WTC11 (cell line): Measurements from ENCODE around the gene PRDM15. TPM values are rescaled to one million over a fixed set of nuclear protein-coding genes. Genes with fewer than 3 reads are reported as not detected.

Experiments used
- ATAC-seq: fragments of 200-7000 bp; cut with Tn5 transposase; 2 replicates; pipeline ENCODE4 v1.10.0; 2021; ENCODE audit warnings: mild to moderate bottlenecking, moderate library complexity
- CTCF ChIA-PET: fragments of 300-600 bp; sonication (Branson Sonifier 250); formaldehyde crosslinking; loops from one replicate; lab custom pipeline; 2021; ENCODE audit warnings: antibody characterized with exemption; lab: Charles Lee
- POLR2A ChIA-PET: fragments of 350-600 bp; sonication (Branson Sonifier 250); formaldehyde crosslinking; loops from one replicate; lab custom pipeline; 2021; ENCODE audit warnings: antibody characterized with exemption; lab: Charles Lee
- DNase-seq: peaks from one replicate; pipeline ENCODE4 v3.0.0; 2021; ENCODE audit warnings: low spot score
- H3K27ac Mint-ChIP-seq: 2 replicates; pipeline ENCODE4 v1.8.0; 2021; ENCODE audit warnings: mixed read lengths
- H3K27me3 Mint-ChIP-seq: 2 replicates; pipeline ENCODE4 v1.8.0; 2021; ENCODE audit warnings: low read depth, mild to moderate bottlenecking, moderate library complexity, mixed read lengths
- H3K36me3 Mint-ChIP-seq: 2 replicates; pipeline ENCODE4 v1.8.0; 2021; ENCODE audit warnings: mixed read lengths
- H3K4me1 Mint-ChIP-seq: 2 replicates; pipeline ENCODE4 v1.8.0; 2022; ENCODE audit warnings: mixed read lengths
- H3K4me3 Mint-ChIP-seq: 2 replicates; pipeline ENCODE4 v1.8.0; 2021; ENCODE audit warnings: mild to moderate bottlenecking, moderate library complexity, mixed read lengths
- H3K9me3 Mint-ChIP-seq: 2 replicates; pipeline ENCODE4 v1.8.0; 2021; ENCODE audit warnings: mixed read lengths
- AFF4 ChIP-seq: sonication (generic); formaldehyde crosslinking; IDR thresholded peaks from 2 replicates; pipeline ENCODE4 v1.8.1; 2023; ENCODE audit warnings: mild to moderate bottlenecking, missing genetic modification reagents, borderline replicate concordance
- ATF1 ChIP-seq: sonication (generic); formaldehyde crosslinking; IDR thresholded peaks from 2 replicates; pipeline ENCODE4 v1.8.1; 2023; ENCODE audit warnings: mild to moderate bottlenecking, moderate library complexity, missing genetic modification reagents
- CBFB ChIP-seq: sonication (generic); formaldehyde crosslinking; IDR thresholded peaks from 2 replicates; pipeline ENCODE4 v1.8.1; 2022; ENCODE audit warnings: mild to moderate bottlenecking, low read depth, missing genetic modification reagents
- ERG ChIP-seq: fragments of 250-450 bp; sonication (Bioruptor Pico); IDR thresholded peaks from 2 replicates; pipeline ENCODE4 v1.8.0; 2021; ENCODE audit warnings: mild to moderate bottlenecking
- ETV6 ChIP-seq: sonication (generic); formaldehyde crosslinking; IDR thresholded peaks from 2 replicates; pipeline ENCODE4 v1.8.1; 2022; ENCODE audit warnings: mild to moderate bottlenecking, missing genetic modification reagents
- GTF2I ChIP-seq: fragments of 250-450 bp; sonication (Bioruptor Pico); conservative IDR thresholded peaks from 2 replicates; pipeline ENCODE4 v1.4.0; 2021; ENCODE audit warnings: mild to moderate bottlenecking
- KAT7 ChIP-seq: sonication (generic); formaldehyde crosslinking; IDR thresholded peaks from 2 replicates; pipeline ENCODE4 v1.8.1; 2023; ENCODE audit warnings: missing genetic modification reagents, mild to moderate bottlenecking, borderline replicate concordance
- MXD4 ChIP-seq: fragments of 250-450 bp; sonication (Bioruptor Pico); IDR thresholded peaks from 2 replicates; pipeline ENCODE4 v1.8.0; 2021; ENCODE audit warnings: mild to moderate bottlenecking, moderate library complexity, borderline replicate concordance
- NFATC4 ChIP-seq: fragments of 250-450 bp; sonication (Bioruptor Pico); IDR thresholded peaks from 2 replicates; pipeline ENCODE4 v1.9.0; 2021; ENCODE audit warnings: mild to moderate bottlenecking
- PRDM15 ChIP-seq: sonication (generic); formaldehyde crosslinking; IDR thresholded peaks from 2 replicates; pipeline ENCODE4 v1.8.0; 2022; ENCODE audit warnings: missing genetic modification reagents
- TEAD1 ChIP-seq: sonication (generic); formaldehyde crosslinking; IDR thresholded peaks from 2 replicates; pipeline ENCODE4 v1.8.0; 2022; ENCODE audit warnings: mild to moderate bottlenecking, missing genetic modification reagents
- TEAD4 ChIP-seq: sonication (generic); formaldehyde crosslinking; IDR thresholded peaks from 2 replicates; pipeline ENCODE4 v1.8.0; 2022; ENCODE audit warnings: mild to moderate bottlenecking, missing genetic modification reagents
- ZNF121 ChIP-seq: sonication (generic); formaldehyde crosslinking; IDR thresholded peaks from 2 replicates; pipeline ENCODE4 v1.8.0; 2023; ENCODE audit warnings: missing genetic modification reagents
- ZNF138 ChIP-seq: sonication (generic); formaldehyde crosslinking; conservative IDR thresholded peaks from 2 replicates; pipeline ENCODE4 v1.8.1; 2022; ENCODE audit warnings: mild to moderate bottlenecking, moderate library complexity, missing genetic modification reagents
- ZNF263 ChIP-seq: sonication (generic); formaldehyde crosslinking; IDR thresholded peaks from 2 replicates; pipeline ENCODE4 v1.8.1; 2022; ENCODE audit warnings: low read depth, mild to moderate bottlenecking, moderate library complexity, missing genetic modification reagents
- ZNF671 ChIP-seq: fragments of 250-450 bp; sonication (Bioruptor Pico); IDR thresholded peaks from 2 replicates; pipeline ENCODE4 v1.8.0; 2021; ENCODE audit warnings: mild to moderate bottlenecking
- total RNA-seq: library from RNA; stranded (reverse); gene quantifications from 3 replicates; pipeline ENCODE4 v1.2.3, GENCODE V29; 2021
- TF ChIP-seq, protein P1 (sequence below): sonication (generic); formaldehyde crosslinking; IDR thresholded peaks from 2 replicates; pipeline ENCODE4 v1.8.1; 2023; ENCODE audit warnings: mild to moderate bottlenecking, missing genetic modification reagents, moderate library complexity
- TF ChIP-seq, protein P2 (sequence below): sonication (generic); formaldehyde crosslinking; IDR thresholded peaks from 2 replicates; pipeline ENCODE4 v1.8.0; 2022; ENCODE audit warnings: mild to moderate bottlenecking, missing genetic modification reagents

The PRDM15 gene
- total RNA-seq, 1 experiment from 2014 or later, result 12.9 TPM

- no peaks in the 10 kb centered on the region for H3K27me3 Mint-ChIP-seq
- ChIA-PET POLR2A (no interaction called here), CTCF (interaction anchor here (1.4 to 1.8 kb wide), 2 partner anchors 220 kb away, joined by 4 to 7 read pairs; no protein-coding TSS in a partner anchor)
- H3K4me1 Mint-ChIP-seq, result peaks cover 40% of the 10 kb centered on the region
- TF ChIP-seq NFATC4 (CRISPR knock-in tag), result no peak
- TF ChIP-seq, protein P1, sequence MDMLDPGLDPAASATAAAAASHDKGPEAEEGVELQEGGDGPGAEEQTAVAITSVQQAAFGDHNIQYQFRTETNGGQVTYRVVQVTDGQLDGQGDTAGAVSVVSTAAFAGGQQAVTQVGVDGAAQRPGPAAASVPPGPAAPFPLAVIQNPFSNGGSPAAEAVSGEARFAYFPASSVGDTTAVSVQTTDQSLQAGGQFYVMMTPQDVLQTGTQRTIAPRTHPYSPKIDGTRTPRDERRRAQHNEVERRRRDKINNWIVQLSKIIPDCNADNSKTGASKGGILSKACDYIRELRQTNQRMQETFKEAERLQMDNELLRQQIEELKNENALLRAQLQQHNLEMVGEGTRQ (CRISPR knock-in tag), result peak; percentile 47; the same call in 1 of the 2 replicates
- H3K4me3 Mint-ChIP-seq, result peak overlapping the region; percentile 15; the same call in 1 of the 2 replicates
- peak; percentile 43 for ATAC-seq
- H3K36me3 Mint-ChIP-seq, result peaks cover 7% of the 10 kb centered on the region
- H3K9me3 Mint-ChIP-seq, result no peaks in the 10 kb centered on the region
- no peak for DNase-seq
- H3K27ac Mint-ChIP-seq, result peak overlapping the region; percentile 62
These were observed 18.0 kb upstream of the PRDM15 start for GRCh38 chr21:41897047-41897669.

GRCh38 chr21:41895643-41896493 lies 16.7 kb upstream of the PRDM15 start:
- ChIA-PET POLR2A (no interaction called here), CTCF (interaction anchor here (0.6 to 1.8 kb wide), 7 partner anchors 10 to 222 kb away, joined by 3 to 7 read pairs (median 4); no protein-coding TSS in a partner anchor)
- H3K27me3 Mint-ChIP-seq, result no peaks in the 10 kb centered on the region
- ATAC-seq (peak; percentile 83), DNase-seq (peak; percentile 38)
- TF ChIP-seq ERG (CRISPR knock-in tag) (no peak), PRDM15 (CRISPR knock-in tag) (0 out of 2 replicates have a peak, but pooled peaks have one; percentile 27)
- TF ChIP-seq, protein P2, sequence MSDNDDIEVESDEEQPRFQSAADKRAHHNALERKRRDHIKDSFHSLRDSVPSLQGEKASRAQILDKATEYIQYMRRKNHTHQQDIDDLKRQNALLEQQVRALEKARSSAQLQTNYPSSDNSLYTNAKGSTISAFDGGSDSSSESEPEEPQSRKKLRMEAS, result peak; percentile 28; the same call in 1 of the 2 replicates
- H3K9me3 Mint-ChIP-seq, result no peaks in the 10 kb centered on the region
- H3K4me1 Mint-ChIP-seq, result peaks cover 40% of the 10 kb centered on the region
- peak overlapping the region; percentile 68 for H3K27ac Mint-ChIP-seq
- H3K36me3 Mint-ChIP-seq, result no peaks in the 10 kb centered on the region
- no peak overlapping the region for H3K4me3 Mint-ChIP-seq

DNA sequence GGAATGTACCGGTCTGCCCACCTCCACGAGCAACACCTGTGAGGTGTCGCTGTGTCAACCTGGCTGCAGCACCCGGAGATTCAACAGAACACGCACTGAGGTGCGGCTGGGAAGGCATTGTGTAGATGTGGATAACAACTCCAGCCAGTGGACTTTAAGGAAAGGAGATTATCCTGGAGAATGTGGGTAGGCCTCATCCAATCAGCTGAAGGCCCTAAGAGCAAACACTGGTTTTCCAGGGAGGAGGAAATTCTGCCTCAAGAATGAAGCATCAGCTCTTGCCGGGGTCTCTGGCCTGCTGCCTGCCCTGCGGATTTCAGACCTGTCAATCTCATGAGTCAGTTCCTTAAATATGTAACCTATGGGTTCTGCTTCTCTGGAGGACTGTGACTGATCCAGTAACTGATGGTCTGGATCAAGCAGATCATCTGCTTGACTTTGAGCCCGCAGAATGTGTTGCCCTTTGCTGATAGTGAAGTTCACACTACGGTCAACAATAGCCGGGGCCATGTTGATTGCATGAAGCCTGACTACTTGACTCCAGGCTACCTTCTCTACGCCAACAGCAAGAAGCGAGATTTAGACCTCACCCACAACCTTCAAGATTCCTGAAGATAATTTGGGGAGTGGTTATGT lies 15.9 kb upstream of the PRDM15 start:
- H3K27ac Mint-ChIP-seq, result no peak overlapping the region; the same call in 1 of the 2 replicates
- POLR2A ChIA-PET, result no interaction called here
- no peak for TF ChIP-seq ZNF138
- no peak for TF ChIP-seq ZNF671 (CRISPR knock-in tag)
- TF ChIP-seq ETV6 (CRISPR knock-in tag), result no peak
- no peak for TF ChIP-seq ATF1 (CRISPR knock-in tag)
- no peak for TF ChIP-seq TEAD4 (CRISPR knock-in tag)
- TF ChIP-seq TEAD1 (CRISPR knock-in tag), result no peak
- TF ChIP-seq AFF4 (CRISPR knock-in tag), result no peak
- TF ChIP-seq CBFB (CRISPR knock-in tag), result no peak
- TF ChIP-seq ZNF121, result no peak
- TF ChIP-seq KAT7, result no peak
- TF ChIP-seq GTF2I (CRISPR knock-in tag), result no peak
- no peak for TF ChIP-seq MXD4 (CRISPR knock-in tag)
- no peak for TF ChIP-seq ZNF263 (CRISPR knock-in tag)

More for the DNA sequence above, 15.9 kb upstream of the PRDM15 start:
- Mint-ChIP-seq H3K9me3 (no peaks in the 10 kb centered on the region), H3K4me3 (no peak overlapping the region), H3K4me1 (peaks cover 40% of the 10 kb centered on the region), H3K27me3 (no peaks in the 10 kb centered on the region), H3K36me3 (no peaks in the 10 kb centered on the region)
- DNase-seq (no peak), ATAC-seq (no peak)
- CTCF ChIA-PET, result interaction anchor here (0.6 to 1.8 kb wide), 6 partner anchors 9 to 222 kb away, joined by 3 to 7 read pairs (median 4); no protein-coding TSS in a partner anchor
